ENCODE results near the gene IL1R2. TPM values are rescaled to one million over a fixed set of nuclear protein-coding genes. Genes with fewer than 3 reads are reported as not detected.

Gene IL1R2
- total and polyA plus RNA-seq, 8 donors, result 0.39 to 3.8 (median 1.6) TPM

GRCh38 chr2:102040229-102040628 lies 48.5 kb downstream of the IL1R2 start:
- Histone ChIP-seq H3K4me1 (no peaks in the 10 kb centered on the region), H3K27ac (no peak overlapping the region), H3K4me3 (no peak overlapping the region), H3K27me3 (no peaks in the 10 kb centered on the region), H3K36me3 (no peaks in the 10 kb centered on the region), H3K9me3 (no peaks in the 10 kb centered on the region)
- 78 to 96% methylated on average over 3 of the region's 3 CpGs for WGBS, 2 donors
- ATAC-seq (peak in 1 of 4 donors; percentile 47), FAIRE-seq (no peak), DNase-seq (no peak)
- TF ChIP-seq CTCF (IDR thresholded peaks at IDR 0.05), result no peak
- intact Hi-C loops (cut with DNase I), result no loop called here

DNA sequence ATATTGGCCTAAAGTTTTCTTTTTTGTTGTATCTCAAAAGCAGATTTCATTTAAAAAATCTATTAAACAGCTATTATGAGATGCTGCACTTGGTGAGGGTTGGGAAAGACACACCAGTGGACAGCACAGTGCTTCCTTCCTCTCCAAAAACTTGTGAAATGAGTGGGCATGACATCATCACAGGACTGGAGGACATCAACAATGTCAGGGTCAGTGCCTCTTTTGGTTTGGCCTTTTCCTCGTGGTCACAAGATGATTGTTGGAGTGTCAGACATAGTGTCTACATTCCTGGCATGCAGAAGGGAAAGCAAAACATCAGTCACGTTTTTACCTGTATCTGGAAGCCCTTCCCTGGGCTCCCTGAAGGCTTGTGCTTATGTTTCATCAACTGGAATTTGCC lies 49.6 kb downstream of the IL1R2 start:
- H3K27me3 ChIP-seq, result no peaks in the 10 kb centered on the region
- peak in 1 of 6 donors; percentile 50 for DNase-seq
- H3K27ac ChIP-seq, result no peak overlapping the region
- H3K36me3 ChIP-seq, result no peaks in the 10 kb centered on the region
- peak in 3 of 4 donors; percentile 57 to 83 (median 76) for ATAC-seq
- no peak for FAIRE-seq
- intact Hi-C loops (cut with DNase I), result no loop called here
- H3K9me3 ChIP-seq, result no peaks in the 10 kb centered on the region
- 38 to 47% methylated on average over 2 of the region's 2 CpGs for WGBS, 2 donors
- TF ChIP-seq CTCF (IDR thresholded peaks at IDR 0.05), result no peak
- H3K4me1 ChIP-seq, result no peaks in the 10 kb centered on the region
- H3K4me3 ChIP-seq, result no peak overlapping the region

- 85 to 96% methylated on average over 4 of the region's 4 CpGs for WGBS, 2 donors
- ATAC-seq (no peak), FAIRE-seq (no peak), DNase-seq (no peak)
- TF ChIP-seq CTCF (IDR thresholded peaks at IDR 0.05), result no peak
- Histone ChIP-seq H3K27ac (no peak overlapping the region), H3K27me3 (no peaks in the 10 kb centered on the region), H3K9me3 (no peaks in the 10 kb centered on the region), H3K4me1 (no peaks in the 10 kb centered on the region), H3K4me3 (no peak overlapping the region), H3K36me3 (no peaks in the 10 kb centered on the region)
- intact Hi-C loops (cut with DNase I), result no loop called here
These were observed 50.7 kb downstream of the IL1R2 start for GRCh38 chr2:102042196-102043081.

- Histone ChIP-seq H3K36me3 (no peaks in the 10 kb centered on the region), H3K27me3 (no peaks in the 10 kb centered on the region), H3K9me3 (no peaks in the 10 kb centered on the region), H3K4me3 (no peak overlapping the region), H3K4me1 (no peaks in the 10 kb centered on the region), H3K27ac (no peak overlapping the region)
- WGBS, 2 donors, result 95 to 96% methylated on average over 1 of the region's 1 CpG
- TF ChIP-seq CTCF (IDR thresholded peaks at IDR 0.05), result no peak
- no peak for ATAC-seq
- no peak for DNase-seq
- FAIRE-seq, result no peak
- intact Hi-C loops (cut with DNase I), result no loop called here
These were observed 51.8 kb downstream of the IL1R2 start for GRCh38 chr2:102043560-102043959.

DNA sequence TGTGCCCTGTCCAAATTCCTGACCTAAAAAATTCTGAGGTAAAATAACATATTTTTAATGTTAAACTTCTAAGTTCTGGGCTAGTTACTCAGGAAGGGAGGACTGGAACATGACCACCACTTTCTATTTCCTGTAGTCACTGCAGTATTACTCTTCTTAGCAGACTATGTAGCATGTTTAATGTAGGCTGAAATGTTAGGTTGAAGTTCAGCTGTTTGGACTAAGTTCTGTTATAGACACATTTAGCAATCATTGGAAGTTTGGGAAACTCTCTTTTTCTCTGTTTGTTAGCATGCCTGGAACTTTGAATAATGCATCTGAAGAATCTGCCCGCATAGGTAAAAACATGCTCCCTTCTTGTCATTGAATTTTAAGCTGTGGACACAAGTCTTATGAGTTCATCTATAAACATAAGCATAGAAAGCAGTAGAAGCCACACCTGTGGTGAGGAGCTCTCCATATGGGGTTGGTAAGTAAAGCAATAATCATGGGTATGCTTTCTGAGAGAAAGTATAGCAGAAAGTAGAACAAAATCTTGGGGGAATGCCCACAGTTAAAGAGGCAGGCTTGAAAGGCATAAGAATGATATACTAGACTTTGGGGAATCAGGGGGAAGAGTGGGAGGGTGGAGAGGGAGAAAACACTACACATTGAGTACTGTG lies 52.6 kb downstream of the IL1R2 start:
- FAIRE-seq, result no peak
- ATAC-seq, result no peak
- no peak overlapping the region for H3K4me3 ChIP-seq
- WGBS, 2 donors, result 81 to 82% methylated on average over 1 of the region's 1 CpG
- no peaks in the 10 kb centered on the region for H3K27me3 ChIP-seq
- TF ChIP-seq CTCF (IDR thresholded peaks at IDR 0.05), result no peak
- no peak for DNase-seq
- no peaks in the 10 kb centered on the region for H3K4me1 ChIP-seq
- no peaks in the 10 kb centered on the region for H3K36me3 ChIP-seq
- intact Hi-C loops (cut with DNase I), result no loop called here
- no peaks in the 10 kb centered on the region for H3K9me3 ChIP-seq
- no peak overlapping the region for H3K27ac ChIP-seq

Measured in pancreas (tissue), 10 donors.